KBM-7 (cell line): ENCODE results near the gene MAGI3.

Experiments used
- DNase-seq: peaks from one replicate; pipeline ENCODE4 v3.0.0-alpha.2; 2015
- in situ Hi-C: fragments of 300-500 bp; cut with MboI; formaldehyde crosslinking; loops from 2 replicates; pipeline ENCODE4 v1.14.3; 2020; ENCODE audit warnings: low sequenced_read_pairs, low pct_unique_long_range_greater_than_20kb, mixed read lengths

MAGI3 gene

GRCh38 chr1:113615425-113615824, 225.1 kb downstream of the MAGI3 start:
- no peak for DNase-seq

GRCh38 chr1:113616156-113616555, 225.8 kb downstream of the MAGI3 start:
- in situ Hi-C loops: no loop called here

More at GRCh38 chr1:113615425-113615824, 225.1 kb downstream of the MAGI3 start:
- in situ Hi-C loops: no loop called here

GRCh38 chr1:113617438-113618141, 227.3 kb downstream of the MAGI3 start:
- in situ Hi-C loops: no loop called here
- no peak for DNase-seq

More at GRCh38 chr1:113616156-113616555, 225.8 kb downstream of the MAGI3 start:
- no peak for DNase-seq

- in situ Hi-C loops: no loop called here
- DNase-seq: no peak
Observed at GRCh38 chr1:113628997-113629396, 238.7 kb downstream of the MAGI3 start.

- no peak for DNase-seq
Observed at GRCh38 chr1:113630340-113631327, 240.3 kb downstream of the MAGI3 start.

GRCh38 chr1:113641396-113641795, 251.1 kb downstream of the MAGI3 start:
- DNase-seq: no peak
- in situ Hi-C loops: no loop called here

More at GRCh38 chr1:113630340-113631327, 240.3 kb downstream of the MAGI3 start:
- in situ Hi-C loops: no loop called here

DNA sequence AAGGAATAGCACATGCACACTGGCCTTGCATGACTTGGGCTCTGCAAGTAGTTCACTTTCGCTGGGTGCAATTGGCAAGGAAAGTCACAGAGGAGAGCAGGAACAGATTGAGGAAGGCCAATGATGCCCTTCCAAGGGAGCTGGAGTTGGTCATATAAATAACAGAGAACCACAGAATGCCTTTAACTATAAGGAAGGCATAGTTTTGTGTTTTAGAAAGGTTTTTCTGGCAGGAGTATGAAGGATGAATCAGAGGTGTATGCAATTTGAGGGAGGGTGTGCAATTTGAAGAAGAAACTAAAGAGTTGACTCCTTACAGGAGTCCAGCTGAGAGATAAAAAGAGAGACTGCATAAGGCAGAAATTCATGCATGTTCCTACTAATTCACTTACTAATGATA, 256.8 kb downstream of the MAGI3 start:
- DNase-seq: no peak
- in situ Hi-C loops: no loop called here

GRCh38 chr1:113648478-113648877, 258.2 kb downstream of the MAGI3 start:
- in situ Hi-C loops: no loop called here
- no peak for DNase-seq

GRCh38 chr1:113652771-113653170, 262.5 kb downstream of the MAGI3 start:
- DNase-seq: no peak
- in situ Hi-C loops: no loop called here

GRCh38 chr1:113653741-113654140, 263.4 kb downstream of the MAGI3 start:
- in situ Hi-C loops: no loop called here
- no peak for DNase-seq

GRCh38 chr1:113654883-113655282, 264.6 kb downstream of the MAGI3 start:
- DNase-seq: no peak
- in situ Hi-C loops: no loop called here

DNA sequence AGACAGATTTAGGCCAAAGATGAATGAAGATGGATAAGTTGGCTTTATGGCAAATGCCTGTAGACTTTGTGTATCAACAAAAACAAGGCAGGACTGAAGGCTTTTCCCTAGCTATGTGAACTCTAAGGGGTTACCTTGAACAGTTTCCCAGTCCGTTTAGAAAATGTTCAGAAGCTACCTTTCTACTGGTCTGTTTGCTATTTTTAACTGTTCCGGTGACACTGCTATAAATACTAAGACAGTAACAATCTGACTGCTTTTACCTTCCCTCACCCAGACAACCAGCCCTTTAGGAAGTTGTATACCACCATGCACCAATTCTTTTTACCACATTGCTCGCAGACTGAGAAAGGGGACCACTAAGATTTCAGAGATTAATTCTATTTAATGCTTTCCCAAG, 266.8 kb downstream of the MAGI3 start:
- DNase-seq: no peak
- in situ Hi-C loops: no loop called here

DNA sequence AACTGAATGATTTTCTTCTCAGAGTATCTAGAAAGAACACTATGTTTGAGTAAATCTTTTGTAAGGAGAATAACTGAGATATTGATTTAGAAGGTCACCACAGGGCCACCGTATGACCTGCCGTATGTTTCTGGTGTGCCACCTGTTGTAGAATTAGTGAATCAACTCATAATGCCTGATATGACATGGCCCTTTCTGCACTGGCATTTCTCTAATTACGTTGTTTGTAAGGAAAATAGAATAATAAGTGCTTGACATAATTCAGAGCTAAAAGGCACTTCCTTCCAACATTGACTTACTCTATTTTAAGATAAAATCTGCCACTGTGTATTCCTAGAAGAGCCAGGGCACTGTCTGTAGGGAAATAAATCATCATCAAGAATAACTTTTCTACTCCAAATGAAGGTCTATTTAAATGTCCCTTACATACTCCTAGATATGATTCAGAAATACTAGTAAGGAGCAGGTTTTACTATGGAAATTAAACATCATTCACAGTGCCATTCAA, 267.3 kb downstream of the MAGI3 start:
- in situ Hi-C loops: no loop called here
- DNase-seq: no peak

DNA sequence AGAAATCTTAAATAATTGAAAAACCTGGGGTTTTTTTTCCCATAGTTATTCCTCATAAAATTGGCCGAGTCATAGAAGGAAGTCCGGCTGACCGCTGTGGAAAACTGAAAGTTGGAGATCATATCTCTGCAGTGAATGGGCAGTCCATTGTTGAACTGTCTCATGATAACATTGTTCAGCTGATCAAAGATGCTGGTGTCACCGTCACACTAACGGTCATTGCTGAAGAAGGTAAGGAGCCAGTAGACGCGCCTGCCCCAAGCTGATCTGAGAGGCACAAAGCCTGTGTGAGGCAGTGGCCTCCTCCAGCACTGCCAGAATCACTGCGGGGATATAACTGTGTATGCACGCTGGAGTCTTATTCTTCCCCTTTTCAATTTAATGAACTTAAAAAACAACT, 268.7 kb downstream of the MAGI3 start:
- in situ Hi-C loops: no loop called here
- DNase-seq: no peak

DNA sequence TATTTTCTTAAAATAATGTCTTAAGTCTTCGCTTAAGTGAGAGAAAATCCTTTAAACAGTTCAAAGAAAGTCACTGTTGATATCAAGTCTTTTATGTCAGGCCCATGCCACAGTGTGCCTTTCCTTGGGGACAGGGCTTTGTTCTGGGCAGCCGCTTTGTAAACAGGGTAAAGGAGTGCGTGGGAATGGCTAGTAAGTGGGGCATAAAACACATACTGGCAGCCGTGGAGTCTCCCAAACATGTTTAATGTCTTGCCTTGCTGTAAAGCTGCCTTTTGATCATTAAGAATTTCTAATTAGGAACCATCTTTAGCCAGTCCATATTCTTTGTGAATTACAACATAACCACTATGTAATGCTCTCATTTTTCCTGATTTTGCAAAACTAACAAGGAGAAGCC, 269.2 kb downstream of the MAGI3 start:
- in situ Hi-C loops: no loop called here
- DNase-seq: no peak

GRCh38 chr1:113660088-113660487, 269.8 kb downstream of the MAGI3 start:
- DNase-seq: no peak
- in situ Hi-C loops: no loop called here

DNA sequence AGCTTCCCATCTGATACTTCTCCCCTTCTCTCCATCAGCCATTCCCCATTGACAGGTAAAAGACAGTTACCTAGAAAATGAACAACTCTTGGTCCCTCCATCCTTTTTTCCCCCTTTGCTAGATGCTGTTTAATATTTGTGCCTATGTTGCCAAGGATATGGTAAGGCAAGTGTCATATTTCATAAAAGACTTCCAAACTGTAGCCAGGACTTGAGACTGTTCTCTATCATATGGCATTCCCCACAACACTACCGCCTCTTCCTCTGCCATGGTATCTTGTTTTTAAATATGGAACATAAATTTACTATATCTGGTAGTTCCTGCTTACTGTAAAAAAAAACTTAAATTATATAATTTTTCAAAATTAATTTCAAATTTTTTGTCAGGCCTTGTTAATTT, 271.8 kb downstream of the MAGI3 start:
- in situ Hi-C loops: no loop called here
- DNase-seq: no peak

DNA sequence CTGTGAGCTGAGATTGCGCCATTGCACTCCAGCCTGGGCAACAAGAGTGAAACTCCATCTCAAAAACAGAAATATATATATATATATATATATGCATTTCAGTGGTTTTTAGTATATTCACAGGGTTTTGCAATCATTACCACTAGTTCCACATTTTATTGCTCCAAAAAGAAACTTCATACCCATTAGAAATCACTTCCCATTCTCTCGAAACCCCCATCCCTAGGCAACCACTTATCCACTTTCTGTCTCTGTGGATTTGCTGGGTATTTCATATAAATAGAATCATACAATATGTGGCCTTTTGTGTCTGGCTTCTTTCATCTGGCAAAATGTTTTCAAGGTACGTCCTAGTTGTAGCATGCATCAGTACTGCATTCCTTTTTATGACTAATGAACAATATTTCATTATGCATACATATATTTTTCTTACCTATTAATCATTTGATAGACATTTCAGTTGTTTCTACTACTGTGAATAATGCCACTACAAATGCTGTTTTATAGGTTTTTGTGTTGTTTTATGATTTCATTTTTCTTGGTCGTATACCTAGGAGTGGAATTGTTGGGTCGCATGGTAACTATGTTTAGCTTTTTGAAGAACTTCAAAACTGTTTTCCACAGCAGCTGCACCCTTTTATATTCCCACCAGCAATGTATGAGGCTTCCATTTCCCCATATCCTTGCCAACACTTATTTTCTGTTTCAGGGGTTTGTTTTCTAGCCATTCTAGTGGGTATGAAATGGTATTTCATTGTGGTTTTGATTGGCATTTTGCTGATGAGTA, 273.0 kb downstream of the MAGI3 start:
- in situ Hi-C loops: no loop called here
- no peak for DNase-seq

GRCh38 chr1:113665071-113665470, 274.8 kb downstream of the MAGI3 start:
- DNase-seq: no peak
- in situ Hi-C loops: no loop called here
